Vagina (tissue), 2 donors: ENCODE data around the gene ZNF687. TPM values are rescaled to one million over a fixed set of nuclear protein-coding genes. Genes with fewer than 3 reads are reported as not detected.

ENCODE experiments used
- DNase-seq, 2 donors: peaks; one replicate each; pipeline ENCODE4 v3.0.0-alpha.2; 2017; ENCODE audit errors: extremely low spot score in 2 of 2
- H3K27ac ChIP-seq: fragments of 200-600 bp; sonication (generic); one replicate; pipeline ENCODE4 v1.5.1; 2019
- H3K27me3 ChIP-seq: fragments of 200-600 bp; sonication (generic); one replicate; pipeline ENCODE4 v1.5.1; 2019
- H3K36me3 ChIP-seq, 2 donors: fragments of 200-600 bp; sonication (generic); one replicate each; pipeline ENCODE4 v1.5.1; 2017 to 2019
- H3K4me1 ChIP-seq: fragments of 200-600 bp; sonication (generic); one replicate; pipeline ENCODE4 v1.5.1; 2019
- H3K4me3 ChIP-seq, 2 donors: fragments of 200-600 bp; sonication (generic); 1 replicate in 1 of 2; 2 replicates in 1 of 2; pipeline ENCODE4 v1.5.1; 2016 to 2019
- H3K9me3 ChIP-seq: fragments of 200-600 bp; sonication (generic); one replicate; pipeline ENCODE4 v1.5.1; 2019
- POLR2A ChIP-seq, 2 donors: fragments of 450-650 bp; IDR thresholded peaks; one replicate each; pipeline ENCODE4 v1.6.1; 2017; ENCODE audit warnings: antibody characterized with exemption in 2 of 2, mild to moderate bottlenecking in 2 of 2, moderate library complexity in 2 of 2
- POLR2AphosphoS5 ChIP-seq, 2 donors: sonication (generic); formaldehyde crosslinking; IDR thresholded peaks; one replicate each; pipeline ENCODE4 v1.9.0; 2017; ENCODE audit warnings: antibody characterized with exemption in 2 of 2, mild to moderate bottlenecking in 2 of 2, low read depth in 1 of 2; ENCODE audit not compliant: insufficient read depth in 1 of 2
- intact Hi-C: fragments of 100-400 bp; cut with DNase I; formaldehyde crosslinking; loops from one replicate; pipeline ENCODE4 v1.15.1; 2023
- total RNA-seq: library from RNA; depleted of rRNA; stranded (reverse); fragments of >200 nt; gene quantifications from one replicate; pipeline ENCODE4 v1.2.3, GENCODE V29; 2016
- TF ChIP-seq, protein P1 (sequence below), 3 experiments: fragments of 450-650 bp in 2 of 3; fragments of 200-600 bp in 1 of 3; sonication (generic) in 1 of 3; IDR thresholded peaks; one replicate each; pipeline ENCODE4 v1.5.1; 2017 to 2019; ENCODE audit warnings: antibody characterized with exemption in 3 of 3, mild to moderate bottlenecking in 2 of 3, moderate library complexity in 2 of 3

ZNF687 gene
- total RNA-seq, 1 donor from 2014 or later = 26.8 TPM

GRCh38 chr1:151289991-151290708 lies 8.1 kb downstream of the ZNF687 start:
- intact Hi-C loops = no loop called here
- Histone ChIP-seq H3K4me1 (no peaks in the 10 kb centered on the region), H3K27ac (no peak overlapping the region), H3K36me3 (peaks cover 8 to 78% of the 10 kb centered on the region in 2 donors), H3K27me3 (no peaks in the 10 kb centered on the region), H3K9me3 (no peaks in the 10 kb centered on the region), H3K4me3 (no peak overlapping the region)
- DNase-seq = no peak
- TF ChIP-seq POLR2AphosphoS5 (IDR thresholded peaks at IDR 0.05; ENCODE audit: insufficient read depth in 1 of 2, low read depth in 1 of 2) (no peak), POLR2A (IDR thresholded peaks at IDR 0.05) (no peak)
- TF ChIP-seq, protein P1, sequence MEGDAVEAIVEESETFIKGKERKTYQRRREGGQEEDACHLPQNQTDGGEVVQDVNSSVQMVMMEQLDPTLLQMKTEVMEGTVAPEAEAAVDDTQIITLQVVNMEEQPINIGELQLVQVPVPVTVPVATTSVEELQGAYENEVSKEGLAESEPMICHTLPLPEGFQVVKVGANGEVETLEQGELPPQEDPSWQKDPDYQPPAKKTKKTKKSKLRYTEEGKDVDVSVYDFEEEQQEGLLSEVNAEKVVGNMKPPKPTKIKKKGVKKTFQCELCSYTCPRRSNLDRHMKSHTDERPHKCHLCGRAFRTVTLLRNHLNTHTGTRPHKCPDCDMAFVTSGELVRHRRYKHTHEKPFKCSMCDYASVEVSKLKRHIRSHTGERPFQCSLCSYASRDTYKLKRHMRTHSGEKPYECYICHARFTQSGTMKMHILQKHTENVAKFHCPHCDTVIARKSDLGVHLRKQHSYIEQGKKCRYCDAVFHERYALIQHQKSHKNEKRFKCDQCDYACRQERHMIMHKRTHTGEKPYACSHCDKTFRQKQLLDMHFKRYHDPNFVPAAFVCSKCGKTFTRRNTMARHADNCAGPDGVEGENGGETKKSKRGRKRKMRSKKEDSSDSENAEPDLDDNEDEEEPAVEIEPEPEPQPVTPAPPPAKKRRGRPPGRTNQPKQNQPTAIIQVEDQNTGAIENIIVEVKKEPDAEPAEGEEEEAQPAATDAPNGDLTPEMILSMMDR (IDR thresholded peaks at IDR 0.05) = no peak

DNA sequence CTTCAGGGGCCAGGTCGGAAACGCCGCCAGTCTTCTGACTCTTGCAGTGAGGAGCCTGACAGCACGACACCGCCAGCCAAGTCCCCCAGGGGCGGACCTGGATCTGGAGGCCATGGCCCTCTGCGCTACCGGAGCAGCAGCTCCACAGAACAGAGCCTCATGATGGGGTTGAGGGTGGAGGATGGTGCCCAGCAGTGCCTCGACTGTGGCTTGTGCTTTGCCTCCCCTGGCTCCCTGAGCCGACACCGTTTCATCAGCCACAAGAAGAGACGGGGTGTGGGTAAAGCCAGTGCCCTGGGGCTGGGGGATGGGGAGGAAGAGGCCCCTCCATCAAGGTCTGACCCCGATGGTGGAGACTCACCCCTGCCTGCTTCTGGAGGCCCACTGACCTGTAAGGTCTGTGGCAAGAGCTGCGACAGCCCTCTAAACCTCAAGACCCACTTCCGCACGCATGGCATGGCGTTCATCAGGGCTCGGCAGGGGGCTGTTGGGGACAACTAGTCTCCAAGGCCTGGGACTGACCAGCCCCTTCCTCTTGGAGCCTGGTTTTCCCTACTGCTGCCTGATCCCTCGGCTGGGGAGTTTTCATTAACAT lies 8.7 kb downstream of the ZNF687 start:
- intact Hi-C loops = no loop called here
- Histone ChIP-seq H3K4me3 (no peak overlapping the region), H3K27me3 (no peaks in the 10 kb centered on the region), H3K36me3 (peaks cover 8 to 84% of the 10 kb centered on the region in 2 donors), H3K4me1 (no peaks in the 10 kb centered on the region), H3K27ac (no peak overlapping the region), H3K9me3 (no peaks in the 10 kb centered on the region)
- no peak for DNase-seq
- TF ChIP-seq, protein P1 (IDR thresholded peaks at IDR 0.05) = no peak
- TF ChIP-seq POLR2AphosphoS5 (IDR thresholded peaks at IDR 0.05; ENCODE audit: insufficient read depth in 1 of 2, low read depth in 1 of 2) (no peak), POLR2A (IDR thresholded peaks at IDR 0.05) (no peak)

DNA sequence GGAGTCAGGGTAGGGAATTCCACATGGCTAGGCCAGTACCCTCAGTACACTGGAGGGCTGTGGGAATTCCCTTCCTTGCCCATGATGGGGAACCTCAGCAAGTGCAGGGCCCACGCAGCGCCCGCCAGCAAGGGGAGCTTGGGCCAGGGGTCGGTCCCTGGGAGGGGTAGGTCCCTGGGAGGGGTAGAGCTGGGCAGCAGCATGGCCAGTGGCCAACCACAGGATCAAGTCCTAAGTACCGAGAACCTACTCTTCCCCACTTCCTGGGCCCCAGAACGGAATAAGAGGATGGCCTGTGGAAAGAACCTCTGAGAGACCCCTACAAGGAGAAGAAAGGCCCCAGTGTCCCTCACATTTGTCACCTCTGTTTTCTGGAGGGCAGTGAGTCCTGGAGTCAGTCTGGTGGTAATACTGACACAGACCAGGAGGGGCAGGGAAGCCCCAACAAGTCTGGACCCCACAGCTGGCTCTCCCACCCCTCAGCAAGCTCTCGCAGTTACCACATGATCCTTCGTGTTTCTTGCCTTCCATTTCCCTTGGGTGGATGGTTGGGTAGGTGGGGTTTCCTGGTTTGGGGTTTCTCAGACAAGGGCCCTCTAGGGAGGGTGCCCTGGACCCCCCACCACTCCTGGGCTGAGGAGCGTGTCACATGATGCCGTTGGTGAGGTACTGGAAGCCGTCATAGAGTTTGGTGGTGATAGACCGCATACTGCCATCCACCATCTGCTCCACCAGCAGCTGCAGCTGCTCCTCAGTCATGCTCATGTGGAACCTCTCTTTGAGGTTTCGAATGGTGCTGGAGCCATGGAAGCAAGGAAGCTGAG lies 10.3 kb downstream of the ZNF687 start:
- peaks cover 8 to 85% of the 10 kb centered on the region in 2 donors for H3K36me3 ChIP-seq
- no peak overlapping the region for H3K27ac ChIP-seq
- TF ChIP-seq POLR2A (IDR thresholded peaks at IDR 0.05) = no peak
- no peak for TF ChIP-seq POLR2AphosphoS5 (IDR thresholded peaks at IDR 0.05; ENCODE audit: insufficient read depth in 1 of 2, low read depth in 1 of 2)
- TF ChIP-seq, protein P1 (IDR thresholded peaks at IDR 0.05) = no peak
- no peak for DNase-seq
- intact Hi-C loops = no loop called here
- no peak overlapping the region for H3K4me3 ChIP-seq
- H3K9me3 ChIP-seq = no peaks in the 10 kb centered on the region
- no peaks in the 10 kb centered on the region for H3K27me3 ChIP-seq
- H3K4me1 ChIP-seq = no peaks in the 10 kb centered on the region

DNA sequence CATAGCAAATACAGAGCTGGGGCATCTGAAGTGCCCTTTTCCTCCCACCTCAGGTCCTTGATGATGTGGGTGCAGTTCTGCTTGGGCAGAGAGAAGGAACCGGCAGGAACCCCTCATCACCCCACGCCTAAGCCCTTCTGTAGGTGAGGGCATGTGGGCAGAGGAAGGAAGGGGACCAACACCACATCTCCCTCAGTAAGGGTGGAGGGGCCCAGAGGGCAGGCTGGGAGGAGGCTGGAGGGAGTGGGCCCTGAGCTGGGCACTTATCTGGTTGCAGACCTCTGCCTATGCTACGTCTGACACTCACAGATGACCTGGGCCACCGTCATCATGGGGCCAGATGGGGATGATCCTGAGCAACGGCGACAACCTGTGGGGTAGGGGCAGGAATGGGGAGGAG lies 11.0 kb downstream of the ZNF687 start:
- Histone ChIP-seq H3K4me3 (no peak overlapping the region), H3K4me1 (no peaks in the 10 kb centered on the region), H3K9me3 (no peaks in the 10 kb centered on the region), H3K36me3 (peaks cover 14 to 85% of the 10 kb centered on the region in 2 donors), H3K27me3 (no peaks in the 10 kb centered on the region), H3K27ac (no peak overlapping the region)
- DNase-seq = no peak
- intact Hi-C loops = no loop called here
- TF ChIP-seq, protein P1 (IDR thresholded peaks at IDR 0.05) = no peak
